Stomach (tissue), 4 donors: Measurements from ENCODE around the gene ITGB8.

ENCODE experiments used
- CTCF ChIP-seq, 7 experiments: fragments of 450-650 bp in 4 of 7; fragments of 200-600 bp in 3 of 7; sonication (generic) in 3 of 7; IDR thresholded peaks; one replicate each; pipeline ENCODE4 v1.5.1; 2016 to 2019; ENCODE audit warnings: antibody characterized with exemption in 7 of 7, control low read depth in 2 of 7, mild to moderate bottlenecking in 1 of 7
- EP300 ChIP-seq: sonication (generic); formaldehyde crosslinking; IDR thresholded peaks from one replicate; pipeline ENCODE4 v1.6.1; 2017; ENCODE audit warnings: antibody characterized with exemption
- POLR2A ChIP-seq, 4 donors: fragments of 450-650 bp; IDR thresholded peaks; one replicate each; pipeline ENCODE4 v1.6.1; 2016; ENCODE audit warnings: antibody characterized with exemption in 4 of 4, control low read depth in 2 of 4, mild to moderate bottlenecking in 1 of 4, moderate library complexity in 1 of 4
- POLR2AphosphoS5 ChIP-seq, 3 donors: sonication (generic); formaldehyde crosslinking; IDR thresholded peaks; one replicate each; pipeline ENCODE4 v1.6.1; 2016; ENCODE audit warnings: antibody characterized with exemption in 3 of 3

GRCh38 chr7:20290505-20291111 is 40.1 kb upstream of the ITGB8 start:
- TF ChIP-seq CTCF (IDR thresholded peaks at IDR 0.05) (no peak), POLR2AphosphoS5 (IDR thresholded peaks at IDR 0.05) (no peak), EP300 (no peak), POLR2A (IDR thresholded peaks at IDR 0.05) (no peak)
